Stimulated activated CD4-positive, alpha-beta T cell treated with anti-CD3 and anti-CD28 coated beads, TNF-alpha, amount 100 ng/mL, for 24 hours (primary cell): Measurements from ENCODE around the gene TAF4B.
"Not testable (repeated sequence)": the region's sequence is repeated elsewhere in the genome, so short reads cannot be mapped to it uniquely, and the experiment has no call there.

Source experiments
- DNase-seq, 3 experiments: peaks; one replicate each; pipeline ENCODE4 v3.0.0-alpha.2; 2020; ENCODE audit warnings: low read depth in 3 of 3

The TAF4B gene

DNA sequence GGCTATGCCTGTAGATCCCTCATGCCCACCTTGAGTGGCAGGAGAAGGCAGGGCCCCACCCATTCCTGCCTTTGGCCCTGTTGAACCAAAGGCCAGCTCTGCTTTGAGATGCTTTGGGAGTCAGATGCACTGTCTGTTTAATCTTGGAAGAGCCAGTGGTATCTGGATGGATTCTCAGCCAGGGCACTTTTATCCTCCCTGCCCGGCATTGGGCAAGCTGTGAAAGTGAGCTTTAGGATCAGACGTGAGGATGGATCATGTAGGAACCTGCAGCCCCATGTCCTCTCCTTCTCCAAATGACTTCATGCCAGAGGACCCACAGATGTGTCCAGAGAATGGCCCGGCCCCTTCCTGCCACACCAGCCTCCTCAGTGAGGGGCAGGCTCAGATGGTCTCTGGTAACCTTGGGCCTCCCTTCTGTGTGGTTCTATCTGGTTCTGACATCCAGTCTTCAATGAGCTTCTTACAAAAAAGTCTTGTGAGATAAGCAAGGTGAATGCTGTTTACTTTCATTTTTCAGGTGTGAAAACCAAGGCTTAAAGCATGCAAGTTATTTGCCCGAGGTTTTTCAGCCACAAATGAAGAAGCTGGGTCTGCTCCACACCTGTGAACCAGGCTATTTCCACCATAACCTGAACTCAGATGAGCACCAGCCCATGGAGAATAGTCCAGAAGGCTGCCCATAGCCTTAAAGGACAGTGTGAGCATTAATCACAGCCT is 198.3 kb downstream of the TAF4B start:
- DNase-seq: no peak

DNA sequence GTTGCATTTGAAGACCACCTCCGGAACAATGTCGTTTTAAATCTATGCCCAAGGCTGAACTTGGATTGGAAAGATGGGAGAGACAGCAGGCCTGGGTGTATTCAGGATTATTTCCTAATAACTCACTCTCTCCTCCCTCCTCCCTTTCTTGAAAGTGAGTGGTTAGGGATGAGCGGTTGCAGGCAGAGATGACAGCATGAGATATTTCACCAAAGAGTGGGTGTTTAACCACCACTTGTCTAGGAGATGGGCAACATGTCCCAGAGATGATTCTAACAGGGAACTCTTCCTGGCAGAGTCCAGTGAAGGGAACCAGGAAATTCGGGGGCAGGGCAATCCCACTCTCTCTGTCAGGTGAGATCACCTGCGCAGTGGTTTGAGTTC is 198.9 kb downstream of the TAF4B start:
- no peak for DNase-seq

DNA sequence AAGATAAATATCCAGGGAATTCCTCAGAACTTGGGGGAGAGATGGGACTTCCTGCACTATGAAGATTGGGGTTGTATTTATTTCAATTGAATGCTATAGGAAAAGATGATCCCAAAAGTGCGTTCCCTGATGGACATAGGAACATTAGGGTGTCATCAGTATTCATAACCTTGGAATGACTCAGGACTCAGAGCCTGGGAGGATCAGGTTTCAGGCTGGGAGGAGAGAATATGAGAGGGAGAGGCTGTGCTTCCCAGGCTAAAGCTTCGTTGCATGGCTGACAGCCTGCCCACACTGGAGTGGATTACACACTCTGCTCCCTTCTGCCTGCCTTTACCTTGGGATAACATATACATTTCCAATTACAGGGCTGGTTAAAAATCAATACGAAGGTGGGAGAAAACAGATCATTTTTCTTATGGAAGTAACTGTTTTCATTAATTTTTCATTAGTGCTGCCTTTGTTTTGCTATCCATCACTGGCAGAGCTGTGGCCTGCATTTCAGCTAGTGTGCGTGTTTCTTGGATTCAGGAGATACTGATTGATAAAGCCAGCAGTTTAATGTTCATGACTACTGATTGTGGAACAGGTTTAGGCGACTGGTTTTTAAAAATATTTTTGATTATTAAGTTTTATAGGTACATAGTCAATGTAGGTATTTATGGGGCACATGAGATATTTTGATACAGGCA is 203.4 kb downstream of the TAF4B start:
- no peak for DNase-seq

DNA sequence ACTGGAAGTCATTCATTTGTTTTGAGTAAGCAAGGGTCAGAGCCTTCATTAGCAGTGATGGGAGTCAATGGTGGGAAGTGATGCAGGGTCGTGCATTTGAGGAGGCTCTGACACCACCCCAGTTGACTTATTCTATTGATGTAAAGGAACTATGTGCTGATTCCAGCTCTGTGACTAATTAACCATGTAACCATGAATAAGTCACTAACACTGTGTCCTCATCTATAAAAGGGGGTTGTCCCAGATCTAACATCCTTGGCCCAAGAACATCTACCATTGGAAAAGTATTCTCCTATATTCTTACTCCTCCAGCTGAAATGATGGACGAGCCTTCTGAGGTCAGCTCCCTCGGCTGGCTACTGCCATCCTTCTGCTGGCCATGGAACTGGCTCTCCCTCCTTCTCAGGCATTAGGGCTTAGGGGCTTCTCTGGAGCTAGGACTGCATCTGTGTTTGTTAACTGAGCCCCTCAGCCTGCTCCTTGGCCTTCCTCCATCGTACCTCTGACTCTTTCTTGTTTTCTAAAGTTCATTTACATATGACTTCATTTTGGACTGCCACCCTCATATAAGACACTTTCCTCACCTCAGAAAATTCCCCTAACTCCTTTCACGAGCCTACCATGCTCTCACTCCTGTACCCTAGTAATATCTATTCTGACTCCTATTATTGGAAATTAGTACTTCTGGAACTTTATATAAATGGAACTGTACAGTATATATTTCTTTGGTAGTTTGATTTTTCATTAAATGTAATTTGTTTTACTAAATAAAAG is 206.6 kb downstream of the TAF4B start:
- no peak for DNase-seq

DNA sequence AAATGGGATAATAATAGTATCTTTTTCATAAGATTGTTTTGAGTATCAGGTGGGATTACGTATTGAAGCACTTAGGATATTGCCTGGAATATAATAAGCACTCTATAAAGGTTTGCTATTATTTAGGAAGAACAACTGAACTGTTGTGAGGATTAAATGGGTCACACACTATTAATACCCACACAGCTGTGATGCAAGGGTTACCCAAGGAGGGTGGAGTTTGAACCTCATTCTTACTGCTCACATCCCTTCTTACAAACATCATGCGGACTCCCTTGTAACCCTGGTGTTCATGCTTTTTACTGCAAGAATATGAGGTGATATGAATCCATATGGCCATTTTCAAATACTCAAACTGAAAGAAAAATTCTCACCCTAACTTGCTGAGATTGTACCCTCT is 208.6 kb downstream of the TAF4B start:
- no peak for DNase-seq

DNA sequence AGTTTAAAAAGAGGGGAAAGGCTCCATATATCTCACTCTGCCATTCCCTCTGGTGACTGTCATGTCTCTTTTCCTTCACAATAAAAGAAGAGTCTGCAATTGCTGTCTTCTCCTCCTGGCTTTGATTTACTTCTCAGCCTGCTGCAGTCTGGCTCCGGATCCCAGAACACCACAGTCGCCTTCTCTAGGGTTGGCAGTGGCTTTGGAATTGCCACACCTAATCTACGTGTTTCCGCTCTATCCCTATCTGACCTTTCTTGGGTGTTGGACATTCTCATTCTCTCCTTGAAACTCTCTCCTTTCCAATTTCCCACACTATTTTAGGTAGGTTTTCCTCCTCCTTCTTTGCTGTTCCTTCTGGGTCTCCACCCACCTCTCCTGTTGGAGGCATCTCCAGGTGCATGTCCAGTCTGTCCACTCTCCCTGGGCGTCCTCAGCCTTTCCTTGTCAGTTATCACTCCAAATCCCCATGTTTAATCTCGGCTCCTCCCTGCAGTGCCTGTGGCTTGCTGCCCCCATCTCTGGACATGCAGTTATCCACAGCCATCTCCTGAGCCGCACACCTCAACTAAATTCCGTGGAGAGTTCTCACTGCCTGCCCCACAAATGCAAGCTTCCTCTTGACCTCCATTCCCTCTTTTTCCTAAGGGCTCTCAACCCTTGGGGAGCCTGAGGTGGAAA is 209.3 kb downstream of the TAF4B start:
- DNase-seq: no peak

DNA sequence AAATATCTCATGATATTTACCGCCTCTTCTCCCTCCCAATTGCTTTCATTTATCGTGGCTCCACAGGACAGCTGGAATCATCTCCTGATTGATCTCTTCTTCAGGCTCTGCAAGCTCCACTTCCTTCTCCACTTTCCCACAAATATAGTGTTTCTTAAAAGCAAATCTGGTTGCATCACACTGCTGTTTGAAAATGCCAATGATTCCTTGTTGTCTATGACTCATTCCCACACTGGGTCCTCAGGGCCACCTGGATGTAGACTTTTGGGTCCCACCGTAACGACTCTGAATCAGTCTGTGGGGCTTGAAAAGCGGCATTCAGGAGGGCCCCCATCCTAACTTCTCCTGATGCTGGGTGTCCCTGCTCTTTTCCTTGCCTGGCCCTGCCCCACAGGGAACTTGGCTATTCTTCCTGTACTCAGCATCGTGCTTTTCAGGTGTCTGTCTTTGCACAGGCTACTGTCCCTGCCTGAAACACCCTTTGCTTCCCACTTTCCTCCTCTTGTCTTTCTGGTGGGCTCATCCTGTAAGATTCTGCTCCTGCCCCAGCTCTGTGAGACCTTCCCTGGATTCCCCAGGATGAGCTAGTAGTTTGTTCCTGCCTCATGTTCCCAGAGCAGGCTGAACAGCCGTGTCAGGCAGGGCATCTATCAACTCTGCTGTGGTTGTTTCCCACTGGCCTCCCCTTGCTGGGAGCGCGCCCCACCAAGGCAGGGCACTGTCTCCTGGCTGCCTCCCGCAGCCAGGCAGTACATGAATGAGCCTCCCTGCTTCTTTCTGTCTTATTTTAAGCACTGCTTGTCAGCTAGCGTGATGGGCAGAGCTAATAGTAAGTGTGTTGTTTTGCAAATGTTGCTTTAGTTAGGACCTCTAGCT is 210.2 kb downstream of the TAF4B start:
- no peak for DNase-seq

DNA sequence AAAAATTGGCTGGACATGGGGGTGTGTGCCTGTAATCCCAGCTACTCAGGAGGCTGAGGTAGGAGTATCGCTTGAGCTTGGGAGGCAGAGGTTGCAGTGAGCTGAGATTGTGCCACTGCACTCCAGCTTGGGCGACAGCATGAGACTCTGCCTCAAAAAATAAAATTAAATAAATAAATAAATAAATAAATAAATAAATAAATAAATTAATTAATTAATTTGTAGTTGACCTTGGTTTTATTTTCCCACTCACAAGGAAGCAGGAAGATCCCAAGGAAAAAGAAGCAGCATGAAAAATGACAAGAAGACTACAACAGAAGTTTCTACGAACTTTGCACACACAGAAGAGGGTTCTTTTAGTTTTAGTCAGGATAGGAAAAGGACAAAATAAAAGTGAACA is 211.4 kb downstream of the TAF4B start:
- DNase-seq: not testable (repeated sequence)

DNA sequence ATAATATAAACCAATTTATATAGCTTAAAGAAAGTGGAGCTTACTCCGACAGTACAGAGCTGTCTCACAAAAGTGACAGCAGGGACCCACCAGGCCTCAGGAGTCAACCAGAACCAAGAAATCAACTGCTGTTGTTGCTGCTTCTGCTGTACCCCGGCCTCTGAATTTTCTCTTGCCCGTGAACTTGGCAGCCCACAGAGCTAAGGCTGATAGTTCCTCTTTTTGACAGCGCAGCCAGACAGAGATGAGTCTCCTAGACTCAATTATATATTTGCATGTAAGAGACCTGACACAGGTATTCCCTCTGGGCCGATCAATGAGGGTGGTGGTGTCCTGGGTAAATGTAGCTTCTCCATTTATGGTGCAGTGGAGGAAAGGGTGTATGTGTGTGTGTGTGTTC is 212.7 kb downstream of the TAF4B start:
- DNase-seq: no peak

DNA sequence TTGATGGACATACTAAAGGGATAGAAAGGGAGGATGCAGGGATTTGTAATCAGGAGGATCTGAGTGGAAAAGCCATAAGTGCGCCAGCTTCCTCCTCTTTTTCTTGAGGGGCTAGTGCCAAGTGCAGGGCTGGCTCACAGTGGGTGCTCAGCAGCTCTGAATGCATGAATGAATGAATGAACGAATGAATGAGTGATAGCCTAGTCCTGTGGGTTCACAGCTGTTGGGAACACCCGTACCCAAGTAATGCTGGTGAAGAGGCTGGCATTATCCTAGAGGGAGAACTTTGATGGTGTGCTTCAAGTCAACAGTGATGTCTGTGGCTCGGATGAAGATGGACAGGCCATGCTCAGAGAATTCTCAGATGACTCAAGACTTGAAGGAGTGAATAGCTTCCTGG is 213.3 kb downstream of the TAF4B start:
- no peak for DNase-seq

DNA sequence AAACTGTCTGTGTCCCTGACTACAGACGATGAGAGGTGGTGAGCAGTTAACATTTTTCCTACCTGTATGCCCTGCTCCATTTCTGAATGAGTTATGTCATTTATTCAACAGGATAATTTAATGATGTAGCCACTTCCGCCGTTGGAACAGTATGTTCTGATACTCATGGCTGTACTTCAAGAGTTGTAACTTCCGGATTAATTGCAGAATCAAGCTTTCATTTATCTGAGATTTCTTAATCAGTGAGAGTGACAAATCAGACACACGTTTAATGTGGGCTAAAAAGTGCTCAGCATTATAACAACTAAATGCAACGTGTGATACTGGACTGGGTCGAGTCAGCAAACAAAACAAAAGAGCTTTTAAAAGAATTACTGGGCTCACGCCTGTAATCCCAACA is 214.4 kb downstream of the TAF4B start:
- no peak for DNase-seq
